GM12891 (cell line): ENCODE data around the gene ZNF738.

ENCODE experiments used
- POLR2A ChIP-seq: IDR thresholded peaks from 2 replicates; pipeline ENCODE4 v1.6.1; 2011; ENCODE audit warnings: low read depth, low read length, control low read depth
- POLR2AphosphoS5 ChIP-seq: IDR thresholded peaks from 2 replicates; pipeline ENCODE4 v1.6.1; 2011; ENCODE audit warnings: low read depth, low read length, control low read depth

DNA sequence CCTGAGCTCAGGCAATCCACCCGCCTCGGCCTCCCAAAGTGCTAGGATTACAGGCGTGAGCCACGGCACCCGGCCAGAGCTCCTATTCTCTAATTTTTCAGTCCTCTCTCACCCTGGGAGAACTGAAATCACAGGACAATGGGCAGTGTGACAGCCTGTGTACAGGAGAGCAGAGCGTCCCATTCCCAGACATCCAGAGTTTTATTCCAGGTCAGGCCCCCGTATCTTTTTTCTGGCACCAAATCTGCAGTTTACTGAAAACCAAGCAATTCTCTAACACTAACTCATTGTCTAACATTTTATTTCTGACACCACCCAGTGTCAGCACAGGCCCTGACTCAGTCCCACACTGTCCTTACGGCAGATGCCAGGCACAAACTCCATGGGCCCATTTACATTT, 36.3 kb upstream of the ZNF738 start:
- TF ChIP-seq POLR2A (no peak), POLR2AphosphoS5 (no peak)
